ENCODE results near the gene OR5C1. TPM values are rescaled to one million over a fixed set of nuclear protein-coding genes. Genes with fewer than 3 reads are reported as not detected.

The OR5C1 gene
- total and polyA plus RNA-seq, 4 donors, result not detected

GRCh38 chr9:122781671-122782070 is 7.1 kb upstream of the OR5C1 start:
- peaks cover 0 to 1% (median 0%) of the 10 kb centered on the region in 4 donors for H3K4me1 ChIP-seq (ENCODE audit: control insufficient read depth in 4 of 4, insufficient read depth in 4 of 4, low read length in 3 of 4)

More at GRCh38 chr9:122781671-122782070, 7.1 kb upstream of the OR5C1 start:
- Histone ChIP-seq H3K9ac (ENCODE audit: low read depth in 1 of 2, low read length in 2 of 2) (no peak overlapping the region), H3K27ac (ENCODE audit: low read depth in 1 of 2, low read length in 2 of 2) (no peak overlapping the region), H3K9me3 (ENCODE audit: control insufficient read depth in 4 of 4, low read length in 3 of 4) (no peaks in the 10 kb centered on the region), H3K36me3 (ENCODE audit: control insufficient read depth in 4 of 4, insufficient read depth in 3 of 4, low read depth in 1 of 4, low read length in 3 of 4) (no peaks in the 10 kb centered on the region), H3K4me3 (ENCODE audit: low read depth in 1 of 3, low read length in 3 of 3) (no peak overlapping the region), H3K27me3 (ENCODE audit: control insufficient read depth in 4 of 4, insufficient read depth in 4 of 4, low read length in 3 of 4) (no peaks in the 10 kb centered on the region)
- DNase-seq (ENCODE audit: low spot score), result no peak
- WGBS, result 58% methylated on average over 3 of the region's 3 CpGs
- TF ChIP-seq HNF4A (conservative IDR thresholded peaks at IDR 0.05) (no peak), SP1 (IDR thresholded peaks at IDR 0.05) (no peak), JUND (IDR thresholded peaks at IDR 0.05) (no peak), RXRA (IDR thresholded peaks at IDR 0.05) (no peak), MAX (IDR thresholded peaks at IDR 0.05) (no peak), EGR1 (IDR thresholded peaks at IDR 0.05; ENCODE audit: low read depth in 2 of 2) (no peak), RAD21 (IDR thresholded peaks at IDR 0.05) (no peak), TAF1 (conservative IDR thresholded peaks at IDR 0.05) (no peak), HNF4G (IDR thresholded peaks at IDR 0.05) (no peak), GABPA (IDR thresholded peaks at IDR 0.05 in 1 of 2, conservative IDR thresholded peaks at IDR 0.05 in 1 of 2) (no peak), ZBTB33 (IDR thresholded peaks at IDR 0.05) (no peak), CTCF (IDR thresholded peaks at IDR 0.05; ENCODE audit: low read depth, low read length, missing input control) (no peak), NR2F2 (IDR thresholded peaks at IDR 0.05) (no peak), ATF3 (IDR thresholded peaks at IDR 0.05) (no peak), REST (IDR thresholded peaks at IDR 0.05) (no peak), FOXA2 (IDR thresholded peaks at IDR 0.05) (no peak), FOXA1 (IDR thresholded peaks at IDR 0.05) (no peak), YY1 (IDR thresholded peaks at IDR 0.05) (no peak)

Measured in liver (tissue), 9 donors.